HG02840 (cell line): ENCODE data around the gene LGALS3BP.
"Not testable (repeated sequence)": the region's sequence is repeated elsewhere in the genome, so short reads cannot be mapped to it uniquely, and the experiment has no call there.

Experiments used
- ATAC-seq: cut with Tn5 transposase; IDR thresholded peaks from one replicate; pipeline ENCODE4 v1.9.1; 2021; ENCODE audit warnings: mild to moderate bottlenecking, moderate library complexity, moderate number of reproducible peaks; ENCODE audit not compliant: unreplicated experiment, low FRiP score

The LGALS3BP gene

DNA sequence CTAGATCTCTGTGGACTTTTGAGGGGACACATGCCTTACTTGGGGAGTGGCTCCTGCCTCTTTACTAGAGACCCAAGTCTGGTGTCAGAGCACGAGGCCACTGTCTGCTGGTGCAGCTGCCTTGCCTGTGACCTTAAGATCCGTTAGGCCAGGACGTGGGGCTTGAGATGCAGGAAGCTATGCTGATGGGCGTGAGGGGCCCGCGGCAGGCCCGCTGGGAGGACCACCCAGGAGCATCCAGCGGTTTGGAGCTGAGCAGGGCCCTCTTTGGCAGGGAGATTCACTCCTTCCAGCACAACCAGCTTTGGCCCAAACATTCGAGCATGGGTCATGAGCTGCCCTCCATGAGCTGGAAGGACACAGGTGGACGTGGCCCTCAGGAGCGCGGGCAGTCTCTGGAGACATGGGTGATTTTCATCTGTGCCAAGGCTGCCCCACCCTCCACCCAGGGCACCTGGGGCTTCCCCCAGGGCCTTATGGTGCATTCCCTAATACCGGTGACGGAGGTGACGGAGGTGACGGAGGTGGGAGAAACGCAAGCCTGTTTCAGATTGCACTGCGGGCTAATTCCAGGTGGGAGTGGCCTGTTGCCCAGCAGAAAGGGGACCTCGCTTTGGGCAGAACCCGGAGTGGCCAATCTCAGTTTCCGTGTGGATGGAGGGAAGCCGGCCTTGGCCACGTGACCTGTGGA lies 12.7 kb downstream of the LGALS3BP start:
- no peak for ATAC-seq

GRCh38 chr17:78966123-78966813 lies 13.5 kb downstream of the LGALS3BP start:
- ATAC-seq: no peak

GRCh38 chr17:78965491-78965924 lies 14.2 kb downstream of the LGALS3BP start:
- ATAC-seq: no peak

GRCh38 chr17:78963378-78963777 lies 16.3 kb downstream of the LGALS3BP start:
- no peak for ATAC-seq

DNA sequence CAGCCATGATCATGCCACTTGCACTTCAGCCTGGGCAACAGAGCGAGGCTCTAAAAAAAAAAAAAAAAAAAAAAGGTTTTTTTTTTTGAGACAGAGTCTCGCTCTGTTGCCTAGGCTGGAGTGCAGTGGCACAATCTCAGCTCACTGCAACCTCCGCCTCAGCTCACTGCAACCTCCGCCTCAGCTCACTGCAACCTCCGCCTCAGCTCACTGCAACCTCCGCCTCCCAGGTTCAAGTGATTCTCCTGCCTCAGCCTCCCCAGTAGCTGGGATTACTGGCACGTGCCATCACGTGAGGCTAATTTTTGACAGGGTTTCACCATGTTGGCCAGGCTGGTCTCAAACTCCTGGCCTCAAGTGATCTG lies 16.8 kb downstream of the LGALS3BP start:
- ATAC-seq: not testable (repeated sequence)

GRCh38 chr17:78962345-78962983 lies 17.3 kb downstream of the LGALS3BP start:
- ATAC-seq: no peak

- no peak for ATAC-seq
Observed at GRCh38 chr17:78961571-78961970, 18.2 kb downstream of the LGALS3BP start.

DNA sequence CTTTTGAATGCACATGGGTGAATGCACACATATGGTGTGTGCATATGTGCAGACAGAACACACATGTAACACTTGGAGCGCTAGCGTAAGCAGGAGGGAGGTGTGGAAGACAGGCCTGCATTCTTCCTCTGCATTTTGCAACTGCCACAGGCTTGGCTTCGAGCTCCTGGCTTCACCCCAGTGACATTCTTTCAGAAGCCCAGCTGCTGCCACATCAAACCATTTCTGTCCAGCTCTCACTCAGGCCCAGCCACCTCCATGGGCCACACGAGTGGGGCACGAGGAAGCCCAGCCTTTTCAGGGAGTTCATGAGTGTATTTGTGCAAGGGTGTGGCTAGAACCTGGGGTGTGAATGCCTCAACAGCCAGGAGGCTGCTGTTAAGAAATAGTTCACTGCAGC lies 18.8 kb downstream of the LGALS3BP start:
- no peak for ATAC-seq

DNA sequence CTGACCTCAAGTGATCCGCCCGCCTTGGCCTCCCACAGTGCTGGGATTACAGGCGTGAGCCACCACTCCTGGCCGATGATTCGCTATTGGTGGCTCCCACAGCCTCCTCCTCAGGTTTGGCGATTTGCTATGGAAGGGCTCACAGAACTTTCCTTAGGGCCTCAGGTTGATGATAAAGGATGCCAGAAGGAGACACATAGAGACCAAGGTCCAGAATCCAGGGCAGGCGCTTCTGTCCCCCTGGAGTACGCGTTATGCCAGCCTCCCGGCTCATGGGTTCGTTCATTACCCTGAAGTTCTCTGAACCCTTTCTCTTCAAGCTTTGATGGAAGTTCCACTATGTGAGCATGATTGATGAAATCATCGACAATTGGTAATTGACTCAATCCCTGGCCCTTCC lies 19.9 kb downstream of the LGALS3BP start:
- ATAC-seq: no peak

DNA sequence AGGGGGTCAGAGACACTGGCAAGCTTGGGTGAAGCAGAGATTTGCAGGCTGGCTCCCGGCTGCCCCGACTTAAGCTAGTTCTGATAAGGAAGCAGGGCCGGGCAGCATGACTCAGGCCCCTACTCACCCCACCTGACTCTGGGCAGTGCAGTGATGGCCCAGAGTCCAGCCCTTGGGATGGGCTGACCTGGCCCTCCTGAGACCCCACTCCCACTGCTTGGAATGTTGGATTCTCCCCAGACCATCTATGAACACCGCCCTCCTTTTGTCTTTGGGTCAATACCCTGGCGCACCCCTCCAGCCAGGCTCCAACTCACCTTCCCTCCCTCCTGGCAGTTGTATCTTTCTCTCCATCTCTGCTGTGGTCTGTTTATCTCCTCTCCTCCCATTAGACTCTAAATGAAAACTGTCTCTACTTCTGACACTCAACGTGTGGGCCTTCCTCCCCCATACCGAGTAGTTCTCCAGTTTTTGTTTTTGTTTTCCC lies 21.0 kb downstream of the LGALS3BP start:
- ATAC-seq: no peak

DNA sequence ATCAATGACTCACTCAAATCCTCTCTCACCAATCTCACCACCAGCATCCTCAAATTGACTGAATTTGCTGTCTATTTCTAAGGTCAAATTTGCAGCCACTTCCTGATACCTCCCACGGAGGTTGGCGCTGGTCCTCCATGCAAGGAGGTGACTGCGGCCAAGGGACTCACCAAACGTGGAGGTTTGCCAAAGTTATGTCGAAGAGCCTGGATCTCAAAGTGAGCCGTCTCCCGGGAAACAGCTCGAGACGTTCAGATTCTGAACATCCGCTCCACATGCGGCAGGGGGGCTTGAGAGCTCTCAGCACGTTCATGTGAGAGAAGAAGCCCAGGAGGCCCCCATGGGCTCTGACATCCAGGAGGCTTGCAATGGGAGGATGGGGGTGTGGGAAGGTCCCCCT lies 22.6 kb downstream of the LGALS3BP start:
- no peak for ATAC-seq

- no peak for ATAC-seq
Observed at GRCh38 chr17:78956254-78956653, 23.5 kb downstream of the LGALS3BP start.

DNA sequence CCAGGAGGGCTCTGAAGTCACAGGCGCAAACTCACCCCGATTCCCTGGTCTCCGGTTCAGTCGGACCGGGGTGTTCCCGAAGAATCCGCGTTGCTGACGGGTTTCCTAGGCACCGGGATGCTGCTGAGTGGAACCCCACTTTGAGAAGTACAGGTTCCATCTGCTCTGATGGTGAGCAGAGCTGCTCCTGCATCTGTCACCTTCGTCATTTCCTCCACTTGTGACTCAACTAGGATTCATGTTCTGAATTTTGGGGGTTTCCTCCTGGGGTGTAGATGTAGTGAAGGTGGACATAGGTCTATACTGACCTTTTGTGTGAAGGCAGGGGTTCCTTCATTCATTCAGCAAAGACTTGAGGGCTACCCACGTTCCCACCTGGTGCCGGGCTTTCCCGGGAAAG lies 25.0 kb downstream of the LGALS3BP start:
- ATAC-seq: no peak

GRCh38 chr17:78953356-78954350 lies 26.1 kb downstream of the LGALS3BP start:
- ATAC-seq: no peak

GRCh38 chr17:78952706-78953105 lies 27.0 kb downstream of the LGALS3BP start:
- ATAC-seq: no peak

GRCh38 chr17:78951967-78952551 lies 27.7 kb downstream of the LGALS3BP start:
- ATAC-seq: no peak

GRCh38 chr17:78950870-78951269 lies 28.9 kb downstream of the LGALS3BP start:
- no peak for ATAC-seq

DNA sequence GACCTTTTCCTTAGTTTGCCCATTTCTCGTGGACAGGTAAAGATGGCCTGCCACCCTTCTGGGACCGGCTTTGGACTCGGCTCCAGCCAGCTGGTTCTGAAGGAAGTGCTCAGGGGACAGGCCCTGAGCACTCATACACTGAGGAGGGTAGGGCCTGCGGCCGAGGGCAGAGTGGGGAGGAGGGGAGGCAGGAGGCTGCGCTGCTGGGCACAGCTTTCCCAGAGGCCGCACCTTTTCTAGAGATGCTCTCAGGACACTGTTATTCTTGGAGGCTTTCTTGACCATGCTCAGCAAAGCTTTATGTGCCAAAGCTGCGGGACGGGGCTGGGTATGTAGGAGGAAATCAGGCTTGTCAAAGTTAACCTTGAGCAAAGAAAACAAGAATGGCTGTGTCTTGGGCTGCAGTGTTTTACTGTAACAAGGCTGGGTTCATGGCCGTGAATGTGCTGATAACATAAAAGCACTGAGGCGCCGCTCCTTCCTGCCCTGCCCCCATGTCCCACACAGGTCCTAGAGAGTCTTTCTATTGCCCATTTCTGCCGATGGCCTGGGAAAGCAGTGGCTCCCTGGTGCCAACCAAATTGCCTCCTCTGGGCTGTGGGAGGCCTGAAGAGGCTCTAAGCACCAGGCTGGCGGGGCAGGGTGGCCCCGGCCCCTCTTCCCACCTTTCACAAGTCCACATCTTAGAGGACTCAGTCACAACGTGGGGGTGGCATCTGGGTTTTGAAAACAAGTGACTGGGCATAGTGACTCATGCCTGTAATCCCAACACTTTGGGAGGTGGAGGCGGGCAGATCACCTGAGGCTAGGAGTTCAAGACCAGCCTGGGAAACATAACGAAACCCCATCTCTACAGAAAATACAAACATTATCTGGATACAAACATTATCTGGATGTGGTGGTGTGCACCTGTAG lies 32.2 kb downstream of the LGALS3BP start:
- no peak for ATAC-seq

DNA sequence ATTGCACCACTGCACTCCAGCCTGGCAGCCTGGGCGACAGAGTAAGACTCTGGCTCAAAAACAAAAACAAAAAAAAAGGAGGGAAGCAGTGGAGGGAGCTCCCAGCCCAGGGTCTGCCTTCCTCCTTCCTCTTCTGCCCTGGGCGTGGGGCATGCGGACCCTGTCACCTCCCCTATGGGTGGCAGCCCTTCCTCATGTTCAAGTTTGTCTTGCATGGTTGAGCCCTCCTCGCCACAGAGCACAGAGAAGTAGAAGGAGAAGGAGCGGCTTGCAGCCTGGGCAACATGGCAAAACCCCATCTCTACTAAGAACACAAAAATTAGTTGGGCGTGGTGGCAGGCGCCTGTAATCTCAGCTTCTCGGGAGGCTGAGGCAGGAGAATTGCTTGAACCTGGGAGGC lies 33.1 kb downstream of the LGALS3BP start:
- no peak for ATAC-seq
